GM12874 (cell line): ENCODE data around the gene COX8A.

Experiments used
- CTCF ChIP-seq: IDR thresholded peaks from 2 replicates; pipeline ENCODE4 v1.5.1; 2011; ENCODE audit warnings: low read depth, mild to moderate bottlenecking, control low read depth, low read length, moderate library complexity; ENCODE audit not compliant: insufficient read depth

The COX8A gene

DNA sequence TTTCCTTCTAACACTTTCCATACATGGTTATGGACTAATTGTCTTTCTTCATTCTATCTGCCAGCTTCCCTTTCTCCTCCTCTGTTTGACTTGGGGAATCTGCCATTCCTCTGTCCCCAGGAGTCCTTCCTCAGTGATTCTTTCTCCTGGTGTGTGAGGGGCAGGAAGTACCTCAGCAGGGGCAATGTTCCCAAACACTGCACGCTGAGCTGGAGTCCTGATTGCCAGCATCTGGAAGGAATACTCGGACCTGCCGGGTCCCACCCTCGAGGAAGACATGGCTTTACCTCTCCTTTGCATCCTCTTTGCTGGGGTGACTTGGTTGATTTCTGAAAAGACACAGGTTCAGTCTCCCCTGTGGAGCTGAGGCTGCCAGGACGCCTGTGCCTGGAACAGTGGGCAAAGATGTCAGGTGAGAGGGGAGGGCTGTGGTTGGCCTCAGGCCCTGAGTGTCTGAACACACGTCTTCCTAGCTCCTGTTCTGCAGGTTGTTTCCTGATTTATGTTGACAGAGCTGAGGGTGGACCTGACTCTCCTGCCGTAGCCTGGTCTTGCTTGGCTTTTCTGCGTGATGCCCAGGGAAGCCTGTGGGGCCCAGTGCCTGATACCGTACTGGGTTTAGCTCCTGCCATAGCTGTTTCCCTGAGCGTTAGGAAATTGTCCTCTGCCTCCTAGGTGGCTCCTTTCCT, 4.3 kb downstream of the COX8A start:
- TF ChIP-seq CTCF = no peak

- no peak for TF ChIP-seq CTCF
Measured at GRCh38 chr11:63979426-63979825, 5.0 kb downstream of the COX8A start.

DNA sequence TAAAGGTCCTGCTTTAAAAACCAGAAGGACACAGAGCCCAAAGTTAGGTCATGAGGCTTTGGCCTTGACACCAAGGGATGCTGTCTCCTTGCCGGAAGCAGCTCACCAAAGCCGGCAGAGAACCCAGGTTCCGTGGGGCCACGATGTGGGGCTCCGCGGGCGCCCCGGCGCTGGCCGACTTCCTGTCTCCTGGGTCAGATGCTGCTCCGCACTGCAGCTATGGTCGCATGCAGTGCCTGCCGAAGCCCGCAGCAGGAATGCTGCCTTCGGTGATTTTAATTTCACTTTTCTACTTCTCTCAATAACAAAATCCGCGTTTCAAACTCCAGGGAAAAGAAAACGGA, 11.4 kb downstream of the COX8A start:
- no peak for TF ChIP-seq CTCF

- TF ChIP-seq CTCF = no peak
Measured at GRCh38 chr11:63986156-63986931, 11.9 kb downstream of the COX8A start, which contains the start of gene OTUB1. Gene OTUB1 (plus strand): TSS chr11:63986438. CDS start chr11:63986457, 19 bp downstream.

GRCh38 chr11:63986932-63987513, 12.6 kb downstream of the COX8A start:
- TF ChIP-seq CTCF = no peak

- TF ChIP-seq CTCF = no peak
Measured at GRCh38 chr11:63991558-63991957, 17.1 kb downstream of the COX8A start.

DNA sequence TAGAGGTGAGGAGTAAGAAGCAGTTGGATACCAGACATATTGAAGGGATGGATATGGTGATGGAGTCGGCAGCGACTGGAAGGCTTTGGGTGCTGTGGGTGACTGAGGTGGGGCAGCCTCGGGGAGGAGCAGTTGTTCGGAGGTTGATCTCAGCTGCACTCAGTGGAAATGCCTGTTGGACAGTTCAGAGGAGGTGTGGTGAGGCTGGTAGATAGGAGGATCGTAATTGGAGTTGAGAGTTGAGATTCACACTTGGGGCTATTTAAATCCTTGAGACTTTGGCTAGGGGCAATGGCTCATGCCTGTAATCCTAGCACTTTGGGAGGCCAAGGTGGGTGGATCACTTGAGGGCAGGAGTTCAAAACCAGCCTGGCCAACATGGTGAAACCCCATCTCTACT, 18.7 kb downstream of the COX8A start:
- no peak for TF ChIP-seq CTCF
